ENCODE data around the gene C2orf81.

The C2orf81 gene

GRCh38 chr2:74393525-74393924 is 27.9 kb downstream of the C2orf81 start:
- DNase-seq (ENCODE audit: insufficient read length, low spot score) (no peak), FAIRE-seq (no peak)

DNA sequence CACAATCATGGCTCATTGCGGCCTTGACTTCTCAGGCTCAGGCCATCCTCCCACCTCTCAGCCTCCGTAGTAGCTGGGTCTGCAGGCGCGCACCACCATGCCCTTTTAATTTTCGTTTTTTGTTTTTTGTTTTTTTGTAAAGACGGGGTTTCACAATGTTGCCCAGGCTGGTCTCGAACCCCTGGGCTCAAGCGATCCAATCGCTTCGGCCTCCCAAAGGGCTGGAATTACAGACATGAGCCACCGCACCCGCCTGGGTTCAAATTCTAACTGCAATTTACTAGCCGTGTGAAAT is 29.0 kb downstream of the C2orf81 start:
- FAIRE-seq = no peak

GRCh38 chr2:74391580-74392448 is 29.6 kb downstream of the C2orf81 start:
- FAIRE-seq (peak; percentile 93), DNase-seq (ENCODE audit: insufficient read length, low spot score) (peak; percentile 88)

More for the DNA sequence above, 29.0 kb downstream of the C2orf81 start:
- no peak for DNase-seq (ENCODE audit: insufficient read length, low spot score)

DNA sequence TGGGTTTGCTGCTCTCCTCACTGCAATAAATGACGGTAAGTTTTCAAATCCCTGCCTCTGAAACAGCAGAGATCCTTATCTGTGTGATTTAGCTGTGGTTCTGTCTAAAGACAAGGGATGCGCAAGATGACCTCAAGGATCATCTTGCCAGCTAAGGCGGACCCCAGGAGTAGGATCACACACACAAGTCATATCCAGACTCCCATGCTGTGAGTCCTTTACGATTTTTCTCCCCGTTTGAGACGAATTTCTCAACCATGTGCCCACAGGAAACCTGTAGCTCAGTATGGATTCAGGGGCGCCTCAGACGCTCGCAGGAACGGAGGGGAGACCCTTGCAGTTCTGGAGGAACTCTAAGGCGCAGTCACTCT is 30.2 kb downstream of the C2orf81 start:
- DNase-seq (ENCODE audit: insufficient read length, low spot score) = peak; percentile 42
- no peak for FAIRE-seq

DNA sequence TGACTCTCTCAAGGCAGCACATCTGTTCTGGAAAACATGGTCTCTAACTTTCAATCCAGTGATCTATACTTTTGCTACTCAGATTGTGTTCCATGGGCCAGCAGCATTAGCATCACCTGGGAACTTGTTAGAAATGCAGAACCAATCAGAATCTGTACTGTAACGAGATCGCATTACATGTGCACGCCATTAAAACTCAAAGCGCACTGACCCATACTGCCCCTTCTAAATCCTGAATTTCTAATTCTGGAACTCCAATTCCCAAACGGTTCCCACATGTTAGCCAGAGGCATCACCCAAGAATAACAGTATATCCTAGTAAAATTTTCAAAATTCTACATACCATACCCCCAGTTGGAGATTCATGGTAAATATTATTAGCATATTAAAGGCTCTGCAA is 30.8 kb downstream of the C2orf81 start:
- DNase-seq (ENCODE audit: insufficient read length, low spot score) (no peak), FAIRE-seq (no peak)

GRCh38 chr2:74387346-74387745 is 34.1 kb downstream of the C2orf81 start:
- FAIRE-seq (no peak), DNase-seq (ENCODE audit: insufficient read length, low spot score) (no peak)

- DNase-seq (ENCODE audit: insufficient read length, low spot score) (no peak), FAIRE-seq (no peak)
Observed at GRCh38 chr2:74385396-74385795, 36.0 kb downstream of the C2orf81 start.

DNA sequence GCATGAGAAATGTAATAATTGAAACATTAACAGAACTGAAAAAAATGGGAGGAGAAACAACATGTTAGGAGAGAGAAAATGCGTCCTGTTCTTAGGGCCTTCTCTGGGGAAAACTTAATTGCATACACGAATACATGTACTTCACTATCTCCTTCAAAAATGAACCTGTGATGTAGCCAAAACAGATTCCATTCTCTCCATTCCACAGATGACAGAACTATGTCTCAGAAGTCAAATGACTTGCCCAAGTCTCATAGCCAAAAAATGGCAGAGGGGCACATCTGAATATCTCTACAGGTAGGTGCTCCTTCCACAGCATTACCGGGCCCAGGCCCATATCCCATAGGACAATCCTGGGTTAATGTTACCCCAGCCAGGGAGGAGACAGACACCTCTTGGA is 37.4 kb downstream of the C2orf81 start:
- no peak for DNase-seq (ENCODE audit: insufficient read length, low spot score)
- no peak for FAIRE-seq

- FAIRE-seq = no peak
- no peak for DNase-seq (ENCODE audit: insufficient read length, low spot score)
Observed at GRCh38 chr2:74383254-74383653, 38.2 kb downstream of the C2orf81 start.

DNA sequence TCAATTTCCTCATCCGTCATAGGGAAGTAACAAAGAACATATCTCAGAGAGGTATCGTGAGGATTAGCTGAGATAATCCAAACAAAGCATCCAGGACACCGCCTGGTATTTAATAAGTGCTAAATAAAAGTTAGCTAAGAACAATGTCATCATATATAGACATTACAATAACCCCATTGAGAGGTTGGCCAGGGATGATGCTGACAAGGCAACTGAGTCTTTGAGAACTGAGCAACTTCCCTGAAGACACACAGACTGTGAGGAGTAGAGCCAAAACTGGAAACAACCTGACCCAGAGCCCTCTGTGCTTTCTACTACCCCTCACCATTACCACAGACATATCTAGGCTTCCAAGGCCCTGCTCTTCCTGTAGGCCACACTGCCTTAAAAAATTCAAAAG is 39.7 kb downstream of the C2orf81 start:
- FAIRE-seq = no peak
- DNase-seq (ENCODE audit: insufficient read length, low spot score) = no peak

DNA sequence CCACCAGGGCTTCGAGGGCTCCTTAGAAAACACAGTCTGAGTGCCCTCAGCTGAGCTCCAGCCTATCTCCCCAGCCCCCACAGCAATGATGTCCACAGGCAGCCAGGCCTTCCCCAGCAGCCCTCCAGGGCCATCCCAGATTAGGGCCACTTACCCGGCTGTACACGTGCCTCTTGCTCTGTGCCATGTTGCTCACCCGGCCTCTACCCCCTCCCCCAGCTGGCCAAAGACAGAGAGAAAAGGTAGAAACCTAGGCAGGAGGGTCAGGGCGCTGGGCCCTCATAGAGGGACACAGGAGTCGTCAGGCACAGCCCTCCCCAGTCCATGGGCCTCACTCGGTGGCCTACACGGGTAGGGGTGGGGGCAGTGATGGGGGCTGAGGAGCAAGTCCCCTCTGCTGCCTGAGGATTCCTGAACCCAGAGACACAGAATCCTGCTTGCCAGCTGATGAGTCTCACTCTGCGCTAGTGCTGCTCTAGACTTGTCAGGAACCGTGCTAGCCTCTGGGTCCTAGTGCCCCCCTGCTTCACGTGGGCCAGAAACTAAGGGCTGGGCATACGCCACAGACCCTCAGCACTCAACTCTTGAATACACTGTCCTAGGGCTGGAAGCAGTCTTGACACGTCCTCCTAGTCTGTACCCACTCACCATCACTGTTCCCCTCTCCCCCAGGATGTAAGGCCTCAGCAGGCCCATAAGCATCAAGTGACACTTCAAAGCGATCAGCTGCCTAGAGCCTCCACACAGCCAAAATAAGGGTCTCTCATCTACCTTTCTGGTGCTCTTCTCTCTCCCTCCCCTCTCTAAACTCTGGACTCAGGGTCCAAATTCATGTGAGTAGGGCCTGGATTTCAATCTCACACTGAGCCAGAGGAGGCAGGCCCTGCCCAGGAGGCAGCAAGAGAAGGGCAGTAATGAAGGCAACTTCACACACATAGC is 41.3 kb downstream of the C2orf81 start, which contains the start of gene DCTN1:
Gene DCTN1, minus strand, starts transcription at position 461 of the 939 bp plus-strand sequence. Its CDS starts 274 bp downstream, at position 187.
- peak; percentile 81 for FAIRE-seq
- DNase-seq (ENCODE audit: insufficient read length, low spot score) = peak; percentile 76

- FAIRE-seq (no peak), DNase-seq (ENCODE audit: insufficient read length, low spot score) (no peak)
Observed at GRCh38 chr2:74378007-74378406, 43.4 kb downstream of the C2orf81 start.

DNA sequence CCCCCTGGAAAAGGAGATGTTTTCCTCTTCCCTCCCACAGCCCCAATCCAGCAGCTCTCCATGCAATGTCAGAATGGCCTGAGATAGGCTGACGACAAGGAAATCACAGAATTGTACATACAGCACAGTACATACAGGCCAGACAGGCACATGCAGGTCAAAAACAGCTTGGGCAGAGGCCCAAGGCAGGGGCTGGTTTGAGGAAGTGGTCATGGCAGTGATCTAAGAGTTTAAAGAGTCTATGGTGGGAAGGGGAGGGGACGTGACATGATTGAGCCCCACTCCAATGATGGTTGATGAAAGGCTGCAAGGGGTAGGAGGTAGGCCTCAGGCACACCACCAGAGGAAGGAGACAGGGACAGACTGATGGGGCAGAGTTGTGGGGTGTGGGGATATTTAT is 45.6 kb downstream of the C2orf81 start:
- no peak for FAIRE-seq
- DNase-seq (ENCODE audit: insufficient read length, low spot score) = no peak

DNA sequence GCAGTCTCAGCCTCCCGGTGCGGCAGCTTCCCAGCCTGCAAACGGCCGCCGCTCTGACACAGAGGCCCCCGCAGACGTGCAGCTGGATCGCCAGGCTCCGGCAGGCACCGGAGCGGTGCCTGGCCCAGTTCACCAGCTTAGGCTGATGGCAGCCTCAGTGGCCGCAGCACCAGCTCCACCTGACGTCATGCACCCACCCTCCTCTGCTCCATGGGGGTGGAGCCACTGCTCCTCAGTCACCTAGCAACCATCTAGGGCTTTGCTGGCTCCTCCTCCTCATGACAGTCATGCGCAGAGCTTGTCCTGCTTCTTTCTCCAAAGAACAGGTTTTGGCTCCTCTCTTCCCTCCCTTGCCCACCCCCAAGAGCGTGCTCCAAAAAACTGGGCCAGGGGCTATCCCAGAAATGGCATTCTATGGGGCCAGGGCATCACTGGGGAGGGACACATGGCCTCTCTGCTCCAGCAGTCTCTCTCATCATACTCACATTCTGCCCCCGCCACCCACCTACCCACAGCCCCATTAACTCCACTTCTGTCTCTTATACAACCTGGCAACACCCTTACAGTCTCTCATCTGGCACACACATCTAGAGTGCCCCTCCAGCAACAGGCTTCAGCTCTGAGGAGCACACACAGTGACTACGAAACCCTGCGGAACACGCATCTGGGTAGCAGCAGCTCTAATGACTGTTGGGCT is 46.8 kb downstream of the C2orf81 start:
- peak; percentile 52 for FAIRE-seq
- no peak for DNase-seq (ENCODE audit: insufficient read length, low spot score)

- no peak for DNase-seq (ENCODE audit: insufficient read length, low spot score)
- no peak for FAIRE-seq
Observed at GRCh38 chr2:74373985-74374384, 47.4 kb downstream of the C2orf81 start.

- FAIRE-seq (no peak), DNase-seq (ENCODE audit: insufficient read length, low spot score) (no peak)
Observed at GRCh38 chr2:74373221-74373676, 48.2 kb downstream of the C2orf81 start.

- FAIRE-seq = no peak
- DNase-seq (ENCODE audit: insufficient read length, low spot score) = no peak
Observed at GRCh38 chr2:74372674-74373073, 48.7 kb downstream of the C2orf81 start.

DNA sequence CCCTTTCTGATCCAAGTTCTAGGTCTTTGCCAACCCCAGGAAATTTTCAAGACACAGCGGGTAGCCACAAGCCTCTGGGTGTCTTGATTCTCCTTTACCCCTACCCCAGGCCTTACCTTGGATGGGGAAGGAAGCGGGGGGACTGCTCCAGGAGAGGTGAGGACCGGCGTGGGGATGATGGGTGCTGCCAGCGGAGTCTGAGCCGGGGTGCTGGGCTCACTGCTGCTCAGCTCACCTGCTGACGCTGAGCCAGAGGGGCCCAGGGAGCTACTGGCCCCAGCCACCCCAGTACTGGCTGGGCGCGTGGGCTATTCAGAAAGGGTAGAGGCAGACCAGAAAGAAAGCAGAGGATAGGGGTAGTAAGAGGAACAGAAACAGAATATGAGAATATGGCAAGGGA is 50.0 kb downstream of the C2orf81 start:
- no peak for FAIRE-seq

DNA sequence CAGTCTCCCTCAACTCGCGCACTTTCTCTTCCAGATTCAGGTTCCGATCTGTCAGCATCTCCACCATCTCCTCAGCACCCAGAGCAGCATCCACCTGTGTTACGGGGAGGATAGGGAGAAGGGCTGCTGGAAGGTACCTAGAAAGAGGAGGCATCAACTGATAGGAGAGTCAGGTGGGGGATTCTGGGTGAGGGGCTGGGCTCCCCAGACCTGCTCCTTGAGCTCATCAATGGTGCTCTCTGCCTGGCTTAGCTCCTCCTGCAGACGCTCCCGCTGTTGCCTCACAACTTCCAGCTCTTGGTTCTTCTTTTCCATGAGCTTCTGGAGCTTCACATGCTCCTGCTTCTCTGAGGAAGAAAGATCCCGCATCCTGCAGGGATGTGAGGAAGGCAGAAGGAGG is 51.4 kb downstream of the C2orf81 start:
- FAIRE-seq (no peak), DNase-seq (ENCODE audit: insufficient read length, low spot score) (no peak)

More for the DNA sequence above, 50.0 kb downstream of the C2orf81 start:
- no peak for DNase-seq (ENCODE audit: insufficient read length, low spot score)

DNA sequence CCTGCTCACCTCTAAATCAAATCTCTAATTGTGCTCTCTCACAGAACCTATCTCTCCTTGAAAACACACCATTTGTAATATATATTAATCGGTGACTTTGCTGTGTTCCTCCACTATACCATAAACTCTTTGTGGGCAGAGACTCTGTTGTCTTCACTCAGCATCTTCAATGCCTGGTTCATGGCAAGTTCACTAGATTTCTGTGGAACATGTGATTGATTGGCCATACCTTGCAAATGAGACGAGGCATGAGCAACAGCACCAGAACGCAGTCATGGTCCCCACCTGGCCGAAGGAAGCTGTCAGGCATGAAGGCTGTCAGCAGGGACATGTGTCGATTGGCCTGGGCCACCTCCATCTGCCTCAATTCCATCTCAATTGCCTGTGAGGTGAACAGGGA is 52.9 kb downstream of the C2orf81 start:
- FAIRE-seq (no peak), DNase-seq (ENCODE audit: insufficient read length, low spot score) (no peak)

GRCh38 chr2:74367789-74368188 is 53.6 kb downstream of the C2orf81 start:
- FAIRE-seq (no peak), DNase-seq (ENCODE audit: insufficient read length, low spot score) (no peak)
